Hair follicle dermal papilla cell (primary cell): ENCODE measurements around the gene PLRG1. TPM values are rescaled to one million over a fixed set of nuclear protein-coding genes. Genes with fewer than 3 reads are reported as not detected.

ENCODE experiments used
- small RNA-seq: library from RNA; depleted of rRNA; stranded (forward); fragments of <200 nt; gene quantifications from one replicate; pipeline ENCODE3, GENCODE V24; 2012
- total RNA-seq: library from RNA; depleted of rRNA; stranded (reverse); fragments of >200 nt; gene quantifications from 2 replicates; pipeline ENCODE4 v1.2.3, GENCODE V29; 2012

Gene PLRG1
- total RNA-seq, result 73.2 and 92.0 TPM in 2 replicates

GRCh38 chr4:154549894-154550790 is at the start of gene PLRG1:
Gene PLRG1, minus strand, starts transcription at chr4:154550400. Its CDS starts 92 bp downstream, at chr4:154550308.

GRCh38 chr4:154590329-154591006 is 40.3 kb upstream of the PLRG1 start, which contains the start of gene FGA:
Gene FGA, minus strand, starts transcription at chr4:154590742. Its CDS starts 55 bp downstream, at chr4:154590687.

GRCh38 chr4:154562697-154563254 is 12.6 kb upstream of the PLRG1 start, which contains the start of gene FGB:
Gene FGB, plus strand, starts transcription at chr4:154563011. Its CDS starts 8 bp downstream, at chr4:154563019.

GRCh38 chr4:154491341-154492271 is 58.6 kb downstream of the PLRG1 start, which contains the start of gene DCHS2:
Gene DCHS2, minus strand, starts transcription at chr4:154491799. Its CDS starts 444 bp downstream, at chr4:154491355.

Small RNA genes within 50 kb of the gene (small RNA-seq; reads per million reads assigned to genes)
- gene RNU6-1285P, result not detected

Other genes with a start within 250 kb of the PLRG1 start
- not detected in 2 replicates for gene DCHS2, start 58.6 kb downstream of the PLRG1 start, total RNA-seq
- not detected in 2 replicates for gene FGB, start 12.6 kb upstream of the PLRG1 start, total RNA-seq
- gene FGA, start 40.3 kb upstream of the PLRG1 start, total RNA-seq, result not detected in 2 replicates
- gene FGG, start 62.3 kb upstream of the PLRG1 start, total RNA-seq, result not detected in 2 replicates
- 0.12 TPM in 1 of 2 replicates, not detected in the other for gene LRAT, start 193.6 kb upstream of the PLRG1 start, total RNA-seq
- gene RBM46, start 230.9 kb upstream of the PLRG1 start, total RNA-seq, result 0.12 and 0.16 TPM in 2 replicates